HUES64 (cell line): ENCODE data around the gene SURF1.
"Not testable (repeated sequence)": the region's sequence is repeated elsewhere in the genome, so short reads cannot be mapped to it uniquely, and the experiment has no call there.

Experiments
- H3K27ac ChIP-seq: 2 replicates; pipeline ENCODE4 v1.7.0; 2013; ENCODE audit warnings: low read depth, low read length, inconsistent platforms
- H3K27me3 ChIP-seq: 2 replicates; pipeline ENCODE4 v1.6.1; 2013; ENCODE audit warnings: mild to moderate bottlenecking, low read length; ENCODE audit not compliant: insufficient read depth
- H3K36me3 ChIP-seq: 2 replicates; pipeline ENCODE4 v1.6.1; 2013; ENCODE audit warnings: mild to moderate bottlenecking, low read length; ENCODE audit not compliant: insufficient read depth
- H3K4me1 ChIP-seq: 2 replicates; pipeline ENCODE4 v1.6.1; 2013; ENCODE audit warnings: mild to moderate bottlenecking, low read length, moderate library complexity; ENCODE audit not compliant: insufficient read depth
- H3K4me3 ChIP-seq: 2 replicates; pipeline ENCODE4 v1.5.1; 2013; ENCODE audit warnings: mild to moderate bottlenecking, low read length, moderate library complexity
- H3K9ac ChIP-seq: 2 replicates; pipeline ENCODE4 v1.6.1; 2013; ENCODE audit warnings: mild to moderate bottlenecking, low read depth, low read length
- H3K9me3 ChIP-seq: 2 replicates; pipeline ENCODE4 v1.6.1; 2013; ENCODE audit warnings: low read depth, low read length; ENCODE audit not compliant: insufficient read depth
- WGBS: fragments of 150-250, 120-280 bp; methylation state at CpG from one replicate; pipeline ENCODE4 v1.1.7; 2013; ENCODE audit warnings: missing lambda C conversion rate; 5-methylcytosine and 5-hydroxymethylcytosine counted together

Gene SURF1

GRCh38 chr9:133383438-133383837 is 27.2 kb upstream of the SURF1 start:
- Histone ChIP-seq H3K4me1 (no peaks in the 10 kb centered on the region), H3K9ac (no peak overlapping the region), H3K27me3 (no peaks in the 10 kb centered on the region; the same call in 1 of the 2 replicates), H3K9me3 (no peaks in the 10 kb centered on the region), H3K27ac (no peak overlapping the region), H3K4me3 (no peak overlapping the region), H3K36me3 (no peaks in the 10 kb centered on the region)
- 94% methylated on average over 3 of the region's 3 CpGs for WGBS

DNA sequence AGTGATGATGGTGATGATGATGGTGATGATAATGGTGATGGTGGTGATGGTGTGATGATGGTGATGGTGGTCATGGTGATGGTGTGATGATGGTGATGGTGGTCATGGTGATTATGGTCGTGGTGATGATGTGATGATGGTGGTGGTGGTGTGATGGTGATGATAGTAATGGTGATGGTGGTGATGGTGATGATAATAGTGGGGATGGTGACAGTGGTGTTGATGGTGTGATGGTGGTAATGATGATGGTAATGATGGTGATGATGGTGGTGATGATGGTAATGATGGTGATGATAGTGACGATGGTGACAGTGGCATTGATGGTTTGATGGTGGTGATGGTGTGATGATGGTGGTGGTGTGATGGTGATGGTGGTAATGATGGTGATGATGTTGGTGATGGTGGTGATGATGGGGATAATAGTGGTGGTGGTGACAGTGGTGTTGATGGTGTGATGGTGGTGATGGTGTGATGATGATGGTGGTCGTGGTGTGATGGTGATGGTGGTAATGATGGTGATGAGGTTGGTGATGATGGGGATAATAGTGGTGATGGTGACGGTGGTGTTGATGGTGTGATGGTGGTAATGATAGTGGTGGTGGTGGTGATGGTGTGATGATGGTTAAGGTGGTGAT is 26.3 kb upstream of the SURF1 start:
- Histone ChIP-seq H3K9ac (no peak overlapping the region), H3K4me3 (no peak overlapping the region), H3K9me3 (no peaks in the 10 kb centered on the region), H3K27me3 (peaks cover 4% of the 10 kb centered on the region; the same call in 1 of the 2 replicates), H3K27ac (no peak overlapping the region), H3K4me1 (no peaks in the 10 kb centered on the region), H3K36me3 (no peaks in the 10 kb centered on the region)
- WGBS: 86% methylated on average over 4 of the region's 4 CpGs

GRCh38 chr9:133380734-133381133 is 24.4 kb upstream of the SURF1 start:
- WGBS: 92% methylated on average over 4 of the region's 4 CpGs
- no peaks in the 10 kb centered on the region for H3K36me3 ChIP-seq
- peaks cover 14% of the 10 kb centered on the region for H3K27me3 ChIP-seq
- no peaks in the 10 kb centered on the region for H3K4me1 ChIP-seq
- H3K4me3 ChIP-seq: no peak overlapping the region
- no peaks in the 10 kb centered on the region for H3K9me3 ChIP-seq
- no peak overlapping the region for H3K27ac ChIP-seq
- no peak overlapping the region for H3K9ac ChIP-seq

GRCh38 chr9:133379153-133380086 is 23.1 kb upstream of the SURF1 start:
- H3K4me3 ChIP-seq: no peak overlapping the region

DNA sequence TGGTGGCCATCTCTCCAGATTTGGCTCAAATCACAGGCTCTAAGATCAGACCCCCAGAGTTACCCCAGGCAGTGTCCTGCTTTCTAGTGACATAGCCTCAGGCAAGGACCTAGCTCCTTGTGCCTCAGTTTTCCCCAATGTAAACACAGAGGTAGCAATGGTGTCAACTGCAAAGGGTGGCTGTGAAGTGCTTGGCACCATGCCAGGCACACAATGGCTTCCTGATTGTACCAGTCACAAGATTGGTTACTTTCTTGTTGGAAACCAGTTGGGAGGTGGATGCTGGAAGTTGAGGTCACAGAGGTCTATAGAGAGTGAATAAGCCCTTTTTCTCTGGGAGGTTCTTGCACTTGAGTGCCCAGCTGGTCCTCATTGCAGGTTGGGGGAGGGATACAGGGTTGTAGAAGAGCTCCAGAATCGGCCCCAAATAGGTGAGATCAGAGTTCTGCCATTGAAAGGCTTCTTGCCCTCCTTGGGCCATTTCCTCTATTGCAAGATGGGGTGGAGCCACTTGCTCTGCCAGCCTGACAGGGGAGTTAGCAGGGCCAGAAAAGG is 22.2 kb upstream of the SURF1 start:
- Histone ChIP-seq H3K9me3 (no peaks in the 10 kb centered on the region), H3K27me3 (peaks cover 14% of the 10 kb centered on the region), H3K4me3 (no peak overlapping the region), H3K36me3 (peaks cover 2% of the 10 kb centered on the region; the same call in 1 of the 2 replicates), H3K4me1 (no peaks in the 10 kb centered on the region), H3K27ac (no peak overlapping the region), H3K9ac (no peak overlapping the region)
- whole genome bisulfite sequencing: 95% methylated on average over 1 of the region's 1 CpG

More at GRCh38 chr9:133379153-133380086, 23.1 kb upstream of the SURF1 start:
- no peaks in the 10 kb centered on the region for H3K36me3 ChIP-seq
- peaks cover 14% of the 10 kb centered on the region for H3K27me3 ChIP-seq
- no peaks in the 10 kb centered on the region for H3K9me3 ChIP-seq
- no peaks in the 10 kb centered on the region for H3K4me1 ChIP-seq
- H3K9ac ChIP-seq: no peak overlapping the region
- WGBS: 91% methylated on average over 13 of the region's 14 CpGs
- H3K27ac ChIP-seq: no peak overlapping the region

GRCh38 chr9:133377721-133378216 is 21.5 kb upstream of the SURF1 start:
- H3K27ac ChIP-seq: no peak overlapping the region
- H3K4me1 ChIP-seq: no peaks in the 10 kb centered on the region
- 53% methylated on average over 6 of the region's 6 CpGs for WGBS
- peaks cover 14% of the 10 kb centered on the region for H3K27me3 ChIP-seq
- no peak overlapping the region for H3K4me3 ChIP-seq
- H3K9ac ChIP-seq: no peak overlapping the region
- no peaks in the 10 kb centered on the region for H3K9me3 ChIP-seq
- peaks cover 7% of the 10 kb centered on the region; the same call in 1 of the 2 replicates for H3K36me3 ChIP-seq

- not testable (repeated sequence) for H3K4me3 ChIP-seq
- 92% methylated on average over 14 of the region's 14 CpGs for WGBS
Observed at GRCh38 chr9:133377280-133377679, 21.0 kb upstream of the SURF1 start.

GRCh38 chr9:133375724-133376654 is 19.7 kb upstream of the SURF1 start, which contains the start of the genes STKLD1 and SURF4:
Gene STKLD1 (plus strand): TSS chr9:133376366. CDS start chr9:133376474, 108 bp downstream.
Gene SURF4 (minus strand): TSS chr9:133376060. CDS start chr9:133375969, 91 bp downstream.
- H3K36me3 ChIP-seq: peaks cover 13% of the 10 kb centered on the region; the same call in 1 of the 2 replicates
- 1% methylated on average over 120 of the region's 120 CpGs for WGBS
- peak within 1 kb of the TSS; percentile 90 for H3K27ac ChIP-seq
- peaks cover 14% of the 10 kb centered on the region for H3K27me3 ChIP-seq
- peak within 1 kb of the TSS; percentile 96 for H3K9ac ChIP-seq
- H3K9me3 ChIP-seq: no peaks in the 10 kb centered on the region
- H3K4me3 ChIP-seq: peak within 1 kb of the TSS; percentile 86
- no peaks in the 10 kb centered on the region for H3K4me1 ChIP-seq

More at GRCh38 chr9:133377280-133377679, 21.0 kb upstream of the SURF1 start:
- H3K27me3 ChIP-seq: peaks cover 14% of the 10 kb centered on the region
- not testable (repeated sequence) for H3K4me1 ChIP-seq, H3K27ac ChIP-seq, H3K9ac ChIP-seq, H3K36me3 ChIP-seq, H3K9me3 ChIP-seq

DNA sequence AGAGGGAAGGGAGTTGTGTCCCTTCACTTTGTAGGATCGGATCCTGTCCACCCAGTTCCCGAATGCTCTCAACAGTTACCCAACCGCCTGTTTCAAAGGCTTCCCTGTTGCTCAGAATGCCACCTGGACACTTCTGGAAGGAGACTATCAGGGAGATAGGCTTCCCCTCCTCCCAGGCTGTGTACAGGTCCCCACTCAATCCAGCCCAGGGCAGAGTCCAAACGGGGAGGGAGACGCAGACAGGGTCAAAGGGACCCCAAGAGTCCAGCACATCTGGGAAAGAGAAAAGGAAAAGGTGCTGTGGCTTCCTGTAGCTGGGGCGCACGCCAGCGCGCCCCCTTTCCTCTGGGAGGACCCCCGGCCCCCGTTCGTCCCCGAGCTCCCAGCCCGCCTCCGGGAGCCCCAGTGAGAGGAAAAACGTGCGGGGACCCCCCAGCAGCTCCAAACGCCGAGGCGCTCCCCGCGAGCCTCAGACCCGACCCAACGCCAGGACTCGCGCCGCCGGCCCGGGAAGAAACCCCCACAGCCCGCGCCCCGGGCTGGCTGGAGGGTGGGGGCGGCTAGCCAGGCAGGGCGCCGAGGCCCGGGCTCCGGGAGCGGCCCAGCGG is 18.9 kb upstream of the SURF1 start:
- WGBS: under 1% methylated on average over 39 of the region's 39 CpGs
- Histone ChIP-seq H3K36me3 (peaks cover 20% of the 10 kb centered on the region), H3K27ac (peak overlapping the region; percentile 90), H3K4me1 (no peaks in the 10 kb centered on the region), H3K4me3 (peak overlapping the region; percentile 86), H3K27me3 (peaks cover 14% of the 10 kb centered on the region), H3K9me3 (no peaks in the 10 kb centered on the region), H3K9ac (peak overlapping the region; percentile 96)

- H3K27ac ChIP-seq: no peak overlapping the region
- H3K36me3 ChIP-seq: peaks cover 26% of the 10 kb centered on the region
- no peaks in the 10 kb centered on the region for H3K4me1 ChIP-seq
- H3K9me3 ChIP-seq: no peaks in the 10 kb centered on the region
- H3K9ac ChIP-seq: peak overlapping the region; percentile 96
- peak overlapping the region; percentile 86 for H3K4me3 ChIP-seq
- peaks cover 14% of the 10 kb centered on the region for H3K27me3 ChIP-seq
- WGBS: 40% methylated on average over 12 of the region's 12 CpGs
Observed at GRCh38 chr9:133374612-133375115, 18.4 kb upstream of the SURF1 start.
